ENCODE data around the gene ABCA6. TPM values are rescaled to one million over a fixed set of nuclear protein-coding genes. Genes with fewer than 3 reads are reported as not detected.

Gene ABCA6
- total and polyA plus RNA-seq, 9 of the 15 experiments (the other 6 are each of a cell fraction or from before 2014, with no cell fraction given): 0.06 to 0.73 (median 0.15) TPM

DNA sequence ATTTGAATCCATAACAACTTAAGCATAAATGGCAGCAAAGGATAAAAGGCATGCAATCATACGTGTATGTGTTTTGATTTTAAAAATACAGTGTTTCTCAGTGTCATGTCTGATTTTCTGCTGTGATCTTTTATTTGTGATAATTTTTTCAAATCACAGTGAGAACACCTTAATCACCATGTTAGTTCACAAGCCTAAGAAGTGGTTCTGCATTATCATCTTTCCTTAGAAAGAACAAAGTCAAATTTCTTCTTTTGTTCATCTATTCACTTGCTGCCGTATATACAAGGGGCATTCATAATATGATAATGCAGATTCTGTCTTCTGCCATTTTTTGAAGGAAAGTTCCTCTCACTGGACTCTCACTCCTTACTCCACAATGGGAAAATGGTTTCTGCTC lies 47.7 kb downstream of the ABCA6 start (continued):
- TF ChIP-seq SRF (CRISPR knock-in tag; IDR thresholded peaks at IDR 0.05): no peak
- TF ChIP-seq, protein P1, sequence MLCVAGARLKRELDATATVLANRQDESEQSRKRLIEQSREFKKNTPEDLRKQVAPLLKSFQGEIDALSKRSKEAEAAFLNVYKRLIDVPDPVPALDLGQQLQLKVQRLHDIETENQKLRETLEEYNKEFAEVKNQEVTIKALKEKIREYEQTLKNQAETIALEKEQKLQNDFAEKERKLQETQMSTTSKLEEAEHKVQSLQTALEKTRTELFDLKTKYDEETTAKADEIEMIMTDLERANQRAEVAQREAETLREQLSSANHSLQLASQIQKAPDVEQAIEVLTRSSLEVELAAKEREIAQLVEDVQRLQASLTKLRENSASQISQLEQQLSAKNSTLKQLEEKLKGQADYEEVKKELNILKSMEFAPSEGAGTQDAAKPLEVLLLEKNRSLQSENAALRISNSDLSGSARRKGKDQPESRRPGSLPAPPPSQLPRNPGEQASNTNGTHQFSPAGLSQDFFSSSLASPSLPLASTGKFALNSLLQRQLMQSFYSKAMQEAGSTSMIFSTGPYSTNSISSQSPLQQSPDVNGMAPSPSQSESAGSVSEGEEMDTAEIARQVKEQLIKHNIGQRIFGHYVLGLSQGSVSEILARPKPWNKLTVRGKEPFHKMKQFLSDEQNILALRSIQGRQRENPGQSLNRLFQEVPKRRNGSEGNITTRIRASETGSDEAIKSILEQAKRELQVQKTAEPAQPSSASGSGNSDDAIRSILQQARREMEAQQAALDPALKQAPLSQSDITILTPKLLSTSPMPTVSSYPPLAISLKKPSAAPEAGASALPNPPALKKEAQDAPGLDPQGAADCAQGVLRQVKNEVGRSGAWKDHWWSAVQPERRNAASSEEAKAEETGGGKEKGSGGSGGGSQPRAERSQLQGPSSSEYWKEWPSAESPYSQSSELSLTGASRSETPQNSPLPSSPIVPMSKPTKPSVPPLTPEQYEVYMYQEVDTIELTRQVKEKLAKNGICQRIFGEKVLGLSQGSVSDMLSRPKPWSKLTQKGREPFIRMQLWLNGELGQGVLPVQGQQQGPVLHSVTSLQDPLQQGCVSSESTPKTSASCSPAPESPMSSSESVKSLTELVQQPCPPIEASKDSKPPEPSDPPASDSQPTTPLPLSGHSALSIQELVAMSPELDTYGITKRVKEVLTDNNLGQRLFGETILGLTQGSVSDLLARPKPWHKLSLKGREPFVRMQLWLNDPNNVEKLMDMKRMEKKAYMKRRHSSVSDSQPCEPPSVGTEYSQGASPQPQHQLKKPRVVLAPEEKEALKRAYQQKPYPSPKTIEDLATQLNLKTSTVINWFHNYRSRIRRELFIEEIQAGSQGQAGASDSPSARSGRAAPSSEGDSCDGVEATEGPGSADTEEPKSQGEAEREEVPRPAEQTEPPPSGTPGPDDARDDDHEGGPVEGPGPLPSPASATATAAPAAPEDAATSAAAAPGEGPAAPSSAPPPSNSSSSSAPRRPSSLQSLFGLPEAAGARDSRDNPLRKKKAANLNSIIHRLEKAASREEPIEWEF (CRISPR knock-in tag; IDR thresholded peaks at IDR 0.05): peak; percentile 23; the same call in 1 of the 2 replicates
- peak; percentile 41; the same call in 1 of the 2 replicates for TF ChIP-seq ZNF644 (tag; IDR thresholded peaks at IDR 0.05; ENCODE audit: low read depth)
- TF ChIP-seq, protein P2, sequence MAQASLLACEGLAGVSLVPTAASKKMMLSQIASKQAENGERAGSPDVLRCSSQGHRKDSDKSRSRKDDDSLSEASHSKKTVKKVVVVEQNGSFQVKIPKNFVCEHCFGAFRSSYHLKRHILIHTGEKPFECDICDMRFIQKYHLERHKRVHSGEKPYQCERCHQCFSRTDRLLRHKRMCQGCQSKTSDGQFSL (CRISPR knock-in tag; IDR thresholded peaks at IDR 0.05): no peak
- TF ChIP-seq, protein P2 (tag; IDR thresholded peaks at IDR 0.05): peak in 1 of 2 experiments; percentile 67; a peak in 2 of 4 replicates
- TF ChIP-seq SMAD4 (CRISPR knock-in tag; conservative IDR thresholded peaks at IDR 0.05): 0 out of 2 replicates have a peak, but pooled peaks have one; percentile 10
- TF ChIP-seq STAG1 (CRISPR knock-in tag; IDR thresholded peaks at IDR 0.05; ENCODE audit: borderline replicate concordance): no peak
- peak; percentile 66 for TF ChIP-seq PTRF (tag; IDR thresholded peaks at IDR 0.05)
- 0 out of 2 replicates have a peak, but pooled peaks have one; percentile 3 for TF ChIP-seq HINFP (tag; conservative IDR thresholded peaks at IDR 0.05; ENCODE audit: low read depth)

All from K562 (cell line).